GM21526 (cell line): ENCODE results near the gene KLHL10.

ENCODE experiments used
- ATAC-seq: cut with Tn5 transposase; IDR thresholded peaks from one replicate; pipeline ENCODE4 v1.9.1; 2021; ENCODE audit warnings: moderate library complexity; ENCODE audit not compliant: unreplicated experiment, low FRiP score

The KLHL10 gene

GRCh38 chr17:41892021-41892376 lies 54.4 kb downstream of the KLHL10 start:
- ATAC-seq = no peak

GRCh38 chr17:41893384-41893783 lies 55.8 kb downstream of the KLHL10 start:
- ATAC-seq = no peak

GRCh38 chr17:41894791-41895331 lies 57.2 kb downstream of the KLHL10 start:
- ATAC-seq = no peak

GRCh38 chr17:41895617-41896016 lies 58.0 kb downstream of the KLHL10 start:
- ATAC-seq = no peak

- ATAC-seq = no peak
Observed at GRCh38 chr17:41896726-41897125, 59.1 kb downstream of the KLHL10 start.
